GM21360 (cell line): ENCODE data around the gene SYCP3.

Experiments
- ATAC-seq: cut with Tn5 transposase; IDR thresholded peaks from one replicate; pipeline ENCODE4 v1.9.1; 2021; ENCODE audit warnings: mild to moderate bottlenecking, moderate library complexity; ENCODE audit not compliant: unreplicated experiment

The SYCP3 gene

GRCh38 chr12:101714877-101715444 lies 24.3 kb downstream of the SYCP3 start:
- ATAC-seq = no peak

- no peak for ATAC-seq
Measured at GRCh38 chr12:101713930-101714329, 25.3 kb downstream of the SYCP3 start.

- ATAC-seq = no peak
Measured at GRCh38 chr12:101713059-101713682, 26.1 kb downstream of the SYCP3 start.

GRCh38 chr12:101710288-101710687 lies 29.0 kb downstream of the SYCP3 start:
- no peak for ATAC-seq

GRCh38 chr12:101707131-101707782 lies 32.0 kb downstream of the SYCP3 start:
- ATAC-seq = no peak

GRCh38 chr12:101706403-101706802 lies 32.9 kb downstream of the SYCP3 start:
- ATAC-seq = no peak

- no peak for ATAC-seq
Measured at GRCh38 chr12:101703487-101703886, 35.8 kb downstream of the SYCP3 start.

GRCh38 chr12:101700299-101700820 lies 38.9 kb downstream of the SYCP3 start:
- ATAC-seq = no peak

GRCh38 chr12:101698800-101699347 lies 40.4 kb downstream of the SYCP3 start:
- no peak for ATAC-seq

- peak; percentile 28 for ATAC-seq
Measured at GRCh38 chr12:101697930-101698799, 41.1 kb downstream of the SYCP3 start.

GRCh38 chr12:101697197-101697929 lies 41.9 kb downstream of the SYCP3 start, which contains the start of gene CHPT1:
CHPT1 (plus strand) TSS chr12:101697640; CDS start chr12:101697862, 222 bp downstream.
- peak; percentile 53 for ATAC-seq

- ATAC-seq = peak; percentile 34
Measured at GRCh38 chr12:101696251-101697196, 42.7 kb downstream of the SYCP3 start.

GRCh38 chr12:101695706-101696105 lies 43.6 kb downstream of the SYCP3 start:
- ATAC-seq = no peak

GRCh38 chr12:101694986-101695385 lies 44.3 kb downstream of the SYCP3 start:
- no peak for ATAC-seq

GRCh38 chr12:101694297-101694848 lies 44.9 kb downstream of the SYCP3 start:
- ATAC-seq = no peak

GRCh38 chr12:101691503-101692096 lies 47.7 kb downstream of the SYCP3 start:
- no peak for ATAC-seq

- no peak for ATAC-seq
Measured at GRCh38 chr12:101690544-101691098, 48.6 kb downstream of the SYCP3 start.

GRCh38 chr12:101686176-101686575 lies 53.1 kb downstream of the SYCP3 start:
- ATAC-seq = no peak
